ENCODE measurements around the gene CD274.

The CD274 gene

GRCh38 chr9:5509573-5509972, 59.2 kb downstream of the CD274 start:
- DNase-seq = no peak

DNA sequence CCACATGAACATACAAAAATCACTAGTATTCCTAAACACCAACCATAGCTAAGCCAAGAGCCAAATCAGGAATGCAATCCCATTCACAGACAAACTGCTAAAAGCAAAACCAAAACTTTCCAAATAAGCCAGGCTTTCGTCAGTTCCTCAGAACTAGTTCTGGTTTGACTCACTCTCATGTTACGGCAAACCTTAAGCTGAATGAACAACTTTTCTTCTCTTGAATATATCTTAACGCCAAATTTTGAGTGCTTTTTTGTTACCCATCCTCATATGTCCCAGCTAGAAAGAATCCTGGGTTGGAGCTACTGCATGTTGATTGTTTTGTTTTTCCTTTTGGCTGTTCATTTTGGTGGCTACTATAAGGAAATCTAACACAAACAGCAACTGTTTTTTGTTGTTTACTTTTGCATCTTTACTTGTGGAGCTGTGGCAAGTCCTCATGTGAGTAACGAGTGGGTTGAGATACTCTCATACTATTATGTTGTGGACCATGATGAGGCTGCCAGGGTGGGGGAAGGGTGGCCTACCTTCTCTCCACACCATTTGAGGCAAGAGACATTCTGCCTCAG, 60.1 kb downstream of the CD274 start, which contains the start of gene PDCD1LG2:
TSS of gene PDCD1LG2 (plus strand) at position 172 of the 572 bp plus-strand sequence. CDS start 12,016 bp downstream, outside the sequence.
- DNase-seq = no peak

GRCh38 chr9:5510989-5511388, 60.6 kb downstream of the CD274 start:
- no peak for DNase-seq

DNA sequence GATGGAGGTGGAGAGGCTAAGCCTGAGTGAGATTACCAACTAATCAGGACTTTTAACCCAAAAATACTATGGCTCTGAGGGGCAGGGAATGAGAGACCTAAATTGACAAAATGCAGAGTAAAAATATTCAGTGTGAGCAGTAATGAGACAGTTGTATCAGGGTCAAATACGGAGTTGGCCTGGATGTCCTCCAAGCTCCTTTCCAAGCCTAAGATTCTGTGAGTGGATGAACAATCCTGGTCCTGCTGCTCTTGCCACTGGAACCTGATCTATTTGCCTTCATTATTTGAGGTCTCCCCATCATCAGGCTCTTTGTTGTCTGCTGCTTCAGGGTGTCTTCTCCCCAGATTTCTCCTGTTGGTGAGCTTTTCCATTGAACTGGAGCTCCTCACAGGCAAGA, 61.1 kb downstream of the CD274 start:
- no peak for DNase-seq

DNA sequence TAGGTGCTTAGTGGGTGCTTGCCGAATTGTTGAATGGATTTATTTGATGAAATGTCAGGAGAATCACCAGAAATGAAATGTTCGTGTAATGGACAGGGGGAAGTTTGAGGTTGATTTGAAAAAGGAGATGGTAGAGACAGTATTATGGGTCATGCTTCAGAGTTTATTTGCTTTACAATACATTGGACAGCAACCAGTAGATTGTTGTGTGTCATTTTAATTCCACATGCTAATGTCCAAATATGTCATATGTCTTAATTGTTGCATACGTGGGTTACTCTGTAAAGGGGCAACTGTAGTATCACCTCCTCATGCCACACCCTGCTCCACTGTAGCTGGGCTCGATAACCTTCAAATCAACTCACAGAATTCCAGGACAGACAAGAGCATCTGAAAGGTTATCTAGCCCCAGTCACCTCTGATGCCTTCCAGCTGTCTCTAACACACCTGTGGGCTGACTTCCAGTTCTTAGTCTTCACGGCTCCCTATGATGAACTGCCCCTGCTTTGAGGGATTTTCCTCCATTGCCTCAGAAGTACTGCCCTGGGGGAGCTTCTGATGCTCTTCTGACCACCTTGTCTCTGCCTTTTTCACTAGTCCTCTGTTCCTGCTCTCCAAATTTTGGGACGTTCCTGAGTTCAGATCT, 61.7 kb downstream of the CD274 start:
- DNase-seq = no peak

- DNase-seq = no peak
Observed at GRCh38 chr9:5512658-5513452, 62.5 kb downstream of the CD274 start.

- no peak for DNase-seq
Observed at GRCh38 chr9:5513966-5514616, 63.7 kb downstream of the CD274 start.

DNA sequence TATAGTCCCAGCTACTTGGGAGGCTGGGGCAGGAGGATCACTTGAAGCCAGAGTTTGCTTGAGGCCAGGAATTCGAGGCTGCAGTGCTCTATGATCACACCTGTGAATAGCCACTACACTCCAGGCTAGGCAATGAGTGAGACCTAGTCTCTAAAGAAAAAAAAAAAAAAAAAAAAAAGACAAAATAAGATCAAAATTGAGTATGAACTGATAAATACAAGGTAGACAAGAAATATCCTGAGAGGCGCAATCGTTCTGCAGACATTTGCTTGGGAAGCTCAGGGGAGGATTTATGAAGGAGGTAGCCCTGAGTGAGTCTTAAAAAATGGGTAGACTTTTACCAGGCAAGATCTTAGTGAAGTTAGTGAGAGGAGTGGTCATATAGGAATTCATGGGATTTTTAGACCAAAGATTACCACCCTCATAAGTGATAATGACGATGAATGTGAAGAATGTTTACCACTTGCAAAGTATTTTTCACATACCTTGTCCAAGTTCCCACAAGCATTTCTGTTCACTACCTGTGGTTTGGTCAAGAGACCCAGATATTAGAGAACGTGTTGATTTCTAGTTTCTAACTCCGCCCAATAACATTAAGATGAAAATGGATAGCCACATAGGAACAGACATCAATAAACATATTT, 64.4 kb downstream of the CD274 start:
- DNase-seq = no peak

- no peak for DNase-seq
Observed at GRCh38 chr9:5515261-5515650, 64.9 kb downstream of the CD274 start.

GRCh38 chr9:5516453-5517220, 66.3 kb downstream of the CD274 start:
- DNase-seq = no peak

DNA sequence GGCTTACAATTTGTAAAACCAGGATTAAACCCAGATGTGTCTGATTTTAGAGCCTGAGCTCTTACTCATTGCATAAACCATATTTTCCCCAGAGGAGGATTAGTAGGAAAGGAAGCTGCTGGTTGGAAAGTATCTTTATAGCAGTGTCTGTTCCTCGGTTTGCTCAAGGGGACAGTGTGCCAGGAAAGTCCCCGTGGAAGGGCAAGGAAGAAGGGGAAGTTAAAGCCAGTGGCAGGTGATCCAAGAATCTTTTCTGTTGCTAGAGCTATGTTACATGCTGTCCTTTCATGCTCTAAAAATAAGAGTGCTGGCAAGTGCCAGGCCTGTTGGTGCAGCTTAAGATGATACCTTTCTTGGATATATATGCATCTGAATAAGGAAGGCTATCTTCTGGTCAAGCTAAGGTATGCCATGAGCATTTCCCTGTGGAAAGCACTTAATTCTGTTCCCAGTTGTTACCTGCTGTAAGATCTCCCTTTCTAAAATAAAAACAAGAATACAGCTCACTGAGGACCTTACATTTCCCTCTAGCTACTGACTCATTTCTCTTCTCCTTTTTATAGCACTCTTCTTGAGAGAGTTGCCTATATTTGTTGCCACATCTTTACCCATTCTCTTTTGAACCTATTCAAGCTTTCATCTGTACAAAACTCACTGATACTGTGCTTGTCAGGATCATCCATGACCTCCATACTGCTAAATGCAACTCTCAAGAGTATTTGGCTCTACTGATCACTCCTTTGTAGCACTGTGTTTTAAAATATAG, 68.0 kb downstream of the CD274 start:
- DNase-seq = no peak

DNA sequence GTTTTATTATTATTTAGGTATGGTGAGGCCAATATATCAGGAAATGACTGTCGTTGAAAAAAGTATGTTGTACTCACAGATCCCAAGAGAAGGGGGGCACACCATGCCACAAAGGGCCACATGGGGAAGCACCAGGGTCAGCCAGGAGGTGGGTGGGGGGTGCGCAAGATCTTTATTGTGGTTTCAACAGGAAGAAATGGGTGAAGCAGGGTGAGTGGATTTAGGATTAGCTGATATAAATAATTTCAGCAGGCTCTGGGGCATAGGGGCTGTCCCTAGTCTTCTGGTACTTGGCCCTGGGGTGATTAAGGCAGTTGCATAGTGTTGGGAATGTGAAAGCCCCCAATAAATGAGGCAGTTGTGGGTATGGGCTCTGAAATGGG, 68.6 kb downstream of the CD274 start:
- DNase-seq = no peak

Data from NCI-H2227 treated with DMSO at 0.1 percent for 48 hours (cell line).